ENCODE results near the gene ASPDH.

DNA sequence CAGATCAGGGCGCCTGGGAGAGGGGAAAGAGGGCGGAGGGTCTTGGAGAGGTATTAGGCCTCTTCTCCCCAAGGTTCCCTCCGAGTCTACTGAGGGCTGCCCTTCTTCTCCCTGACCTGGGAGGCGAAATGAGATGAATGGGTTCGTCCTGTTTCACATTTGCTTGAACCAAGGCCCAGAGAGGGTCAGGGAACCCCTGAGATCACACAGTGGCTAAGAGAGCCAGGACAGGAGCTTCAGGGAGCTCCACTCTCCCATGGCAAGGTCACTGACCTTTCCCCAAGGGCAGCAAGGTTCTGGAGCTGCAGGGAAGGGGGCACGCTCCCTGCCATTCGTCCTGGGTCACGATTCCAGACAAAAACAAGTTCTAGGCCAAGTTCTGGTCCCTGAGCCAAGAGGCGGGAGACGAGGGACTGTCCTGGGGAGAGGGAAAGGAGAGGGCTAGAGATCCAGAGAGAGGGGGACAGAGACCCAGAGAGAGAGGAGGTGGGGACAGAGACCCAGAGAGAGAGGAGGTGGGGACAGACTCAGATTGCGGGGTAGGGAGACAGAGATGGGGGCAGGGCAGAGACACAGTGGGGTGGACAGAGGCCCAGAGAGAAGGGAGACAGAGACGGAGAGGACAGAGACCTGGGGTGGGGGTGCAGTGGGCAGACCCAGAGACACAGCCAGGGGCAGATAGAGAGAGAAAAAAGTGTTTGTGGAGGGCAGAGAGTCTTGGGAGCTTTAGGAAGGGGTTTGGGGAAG is 541 bp downstream of the ASPDH start:
- TF ChIP-seq, protein P1, sequence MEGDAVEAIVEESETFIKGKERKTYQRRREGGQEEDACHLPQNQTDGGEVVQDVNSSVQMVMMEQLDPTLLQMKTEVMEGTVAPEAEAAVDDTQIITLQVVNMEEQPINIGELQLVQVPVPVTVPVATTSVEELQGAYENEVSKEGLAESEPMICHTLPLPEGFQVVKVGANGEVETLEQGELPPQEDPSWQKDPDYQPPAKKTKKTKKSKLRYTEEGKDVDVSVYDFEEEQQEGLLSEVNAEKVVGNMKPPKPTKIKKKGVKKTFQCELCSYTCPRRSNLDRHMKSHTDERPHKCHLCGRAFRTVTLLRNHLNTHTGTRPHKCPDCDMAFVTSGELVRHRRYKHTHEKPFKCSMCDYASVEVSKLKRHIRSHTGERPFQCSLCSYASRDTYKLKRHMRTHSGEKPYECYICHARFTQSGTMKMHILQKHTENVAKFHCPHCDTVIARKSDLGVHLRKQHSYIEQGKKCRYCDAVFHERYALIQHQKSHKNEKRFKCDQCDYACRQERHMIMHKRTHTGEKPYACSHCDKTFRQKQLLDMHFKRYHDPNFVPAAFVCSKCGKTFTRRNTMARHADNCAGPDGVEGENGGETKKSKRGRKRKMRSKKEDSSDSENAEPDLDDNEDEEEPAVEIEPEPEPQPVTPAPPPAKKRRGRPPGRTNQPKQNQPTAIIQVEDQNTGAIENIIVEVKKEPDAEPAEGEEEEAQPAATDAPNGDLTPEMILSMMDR (IDR thresholded peaks at IDR 0.05), result no peak
- TF ChIP-seq EZH2 (IDR thresholded peaks at IDR 0.05; ENCODE audit: borderline replicate concordance, insufficient read depth, low read depth, low read length, poor library complexity, severe bottlenecking), result no peak
